Nephron (organoid): Measurements from ENCODE around the gene NID2.

Experiments used
- H3K27ac Mint-ChIP-seq, 3 experiments: 2 replicates each; pipeline ENCODE4 v1.8.0; 2020; ENCODE audit warnings: mixed read lengths in 3 of 3, mild to moderate bottlenecking in 2 of 3, moderate library complexity in 1 of 3
- H3K27me3 Mint-ChIP-seq: 2 replicates; pipeline ENCODE4 v1.8.0; 2021; ENCODE audit warnings: low read depth, mild to moderate bottlenecking, moderate library complexity, mixed read lengths
- H3K36me3 Mint-ChIP-seq: 2 replicates; pipeline ENCODE4 v1.8.0; 2020; ENCODE audit warnings: low read depth, mixed read lengths
- H3K4me1 Mint-ChIP-seq: 2 replicates; pipeline ENCODE4 v1.8.0; 2020; ENCODE audit warnings: mixed read lengths
- H3K4me3 Mint-ChIP-seq, 3 experiments: 2 replicates each; pipeline ENCODE4 v1.8.0; 2020; ENCODE audit warnings: mild to moderate bottlenecking in 3 of 3, mixed read lengths in 3 of 3, moderate library complexity in 2 of 3
- H3K9me3 Mint-ChIP-seq: 2 replicates; pipeline ENCODE4 v1.8.0; 2020; ENCODE audit warnings: mixed read lengths
- TF ChIP-seq, protein P1 (sequence below), 3 experiments: fragments of 200-600 bp; sonication (generic); IDR thresholded peaks; one replicate each; pipeline ENCODE4 v1.5.0; 2021; ENCODE audit warnings: antibody characterized with exemption in 3 of 3; ENCODE audit not compliant: unreplicated experiment in 3 of 3

Gene NID2

DNA sequence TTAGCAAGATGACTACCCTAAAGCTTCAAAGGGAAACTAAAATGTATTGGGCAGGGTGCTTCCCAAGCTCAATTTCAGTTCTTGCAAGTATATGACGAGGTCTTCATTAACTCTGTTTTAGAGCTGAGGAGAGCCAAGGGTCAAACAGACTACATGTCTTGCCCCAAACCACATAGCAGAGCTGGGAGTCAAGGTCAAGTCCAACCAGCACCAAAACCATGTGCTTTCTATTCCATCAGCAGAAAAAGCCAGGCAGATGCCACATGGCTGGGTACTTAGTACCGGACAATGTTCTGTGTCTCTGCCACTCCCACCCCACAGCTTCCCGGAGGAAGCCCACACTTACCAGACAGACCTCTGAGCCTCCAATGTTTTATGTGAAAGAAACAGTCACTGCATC, 17.6 kb downstream of the NID2 start:
- Mint-ChIP-seq H3K27ac (peak overlapping the region; percentile 91 to 97 (median 93)), H3K36me3 (peaks cover 33% of the 10 kb centered on the region), H3K9me3 (no peaks in the 10 kb centered on the region), H3K27me3 (no peaks in the 10 kb centered on the region), H3K4me3 (peak overlapping the region in 2 of 3 experiments; percentile 35 to 38), H3K4me1 (peaks cover 81% of the 10 kb centered on the region)
- TF ChIP-seq, protein P1, sequence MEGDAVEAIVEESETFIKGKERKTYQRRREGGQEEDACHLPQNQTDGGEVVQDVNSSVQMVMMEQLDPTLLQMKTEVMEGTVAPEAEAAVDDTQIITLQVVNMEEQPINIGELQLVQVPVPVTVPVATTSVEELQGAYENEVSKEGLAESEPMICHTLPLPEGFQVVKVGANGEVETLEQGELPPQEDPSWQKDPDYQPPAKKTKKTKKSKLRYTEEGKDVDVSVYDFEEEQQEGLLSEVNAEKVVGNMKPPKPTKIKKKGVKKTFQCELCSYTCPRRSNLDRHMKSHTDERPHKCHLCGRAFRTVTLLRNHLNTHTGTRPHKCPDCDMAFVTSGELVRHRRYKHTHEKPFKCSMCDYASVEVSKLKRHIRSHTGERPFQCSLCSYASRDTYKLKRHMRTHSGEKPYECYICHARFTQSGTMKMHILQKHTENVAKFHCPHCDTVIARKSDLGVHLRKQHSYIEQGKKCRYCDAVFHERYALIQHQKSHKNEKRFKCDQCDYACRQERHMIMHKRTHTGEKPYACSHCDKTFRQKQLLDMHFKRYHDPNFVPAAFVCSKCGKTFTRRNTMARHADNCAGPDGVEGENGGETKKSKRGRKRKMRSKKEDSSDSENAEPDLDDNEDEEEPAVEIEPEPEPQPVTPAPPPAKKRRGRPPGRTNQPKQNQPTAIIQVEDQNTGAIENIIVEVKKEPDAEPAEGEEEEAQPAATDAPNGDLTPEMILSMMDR (IDR thresholded peaks at IDR 0.05; ENCODE audit: unreplicated experiment in 3 of 3) = no peak

DNA sequence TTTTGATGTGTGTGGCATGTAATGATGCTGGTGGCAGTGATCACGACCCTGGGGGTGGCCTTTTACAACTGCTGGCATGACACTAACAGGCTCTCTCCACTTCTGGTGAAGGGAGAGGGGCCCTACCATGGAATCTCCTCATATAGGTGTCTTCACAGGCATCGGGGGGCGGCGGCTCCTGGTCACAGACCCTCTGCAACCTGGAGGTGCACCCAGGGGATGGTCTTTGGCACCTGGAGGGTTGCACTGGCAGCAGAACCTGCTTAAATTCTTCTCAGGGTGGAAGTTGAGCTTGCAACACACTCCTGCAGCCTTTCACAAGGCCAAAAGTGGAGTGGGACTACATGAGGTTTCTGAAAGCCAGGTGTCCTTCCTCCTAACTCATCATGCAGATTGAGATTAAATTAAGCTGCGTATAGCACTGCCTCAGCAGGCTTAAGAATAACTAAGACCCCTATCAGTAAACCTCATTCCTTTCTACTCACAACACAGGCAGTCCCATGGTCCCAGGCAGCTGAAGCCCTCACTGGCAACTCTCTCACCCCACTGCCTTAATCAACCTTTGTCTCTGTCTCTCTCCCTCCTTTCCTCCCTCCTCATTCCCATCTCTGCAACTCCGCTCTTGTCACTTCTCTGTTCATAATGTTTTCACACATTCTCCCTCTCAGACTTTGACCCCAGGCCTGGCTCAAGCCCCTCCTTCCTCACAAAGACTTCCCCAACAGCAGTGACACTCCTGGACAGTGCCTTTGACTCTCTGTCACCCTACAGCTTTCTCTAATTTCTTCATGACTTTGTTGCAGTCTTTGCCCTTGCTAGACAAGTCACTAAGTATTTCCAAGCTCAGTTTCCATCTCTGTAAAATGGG, 18.9 kb downstream of the NID2 start:
- Mint-ChIP-seq H3K27ac (peak overlapping the region; percentile 51 to 97 (median 91)), H3K27me3 (no peaks in the 10 kb centered on the region), H3K9me3 (no peaks in the 10 kb centered on the region), H3K4me3 (peak overlapping the region in 1 of 3 experiments; percentile 6), H3K36me3 (peaks cover 27% of the 10 kb centered on the region), H3K4me1 (peaks cover 88% of the 10 kb centered on the region)
- TF ChIP-seq, protein P1 (IDR thresholded peaks at IDR 0.05; ENCODE audit: unreplicated experiment in 3 of 3) = no peak

DNA sequence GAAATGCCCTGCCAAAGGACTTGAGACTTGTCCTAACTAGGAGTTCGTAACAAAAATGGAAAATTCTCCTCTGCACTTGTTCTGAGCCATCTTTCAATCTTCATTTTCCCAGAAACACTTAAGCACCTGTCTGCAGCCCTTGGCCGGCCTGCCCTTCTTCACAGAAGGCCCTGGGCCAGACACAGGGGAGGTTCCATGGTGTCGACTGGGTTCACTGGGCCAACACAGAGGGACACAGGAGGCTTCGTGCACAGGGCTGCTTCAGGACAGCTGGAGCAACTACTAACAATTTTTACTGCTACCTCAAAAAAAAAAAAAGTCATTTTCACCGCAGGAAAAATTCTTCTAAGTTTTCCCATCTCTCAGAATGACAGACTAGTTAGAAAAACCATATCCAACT, 19.6 kb downstream of the NID2 start:
- peaks cover 24% of the 10 kb centered on the region for H3K36me3 Mint-ChIP-seq
- peaks cover 86% of the 10 kb centered on the region for H3K4me1 Mint-ChIP-seq
- H3K4me3 Mint-ChIP-seq = no peak overlapping the region
- H3K27ac Mint-ChIP-seq = peak overlapping the region; percentile 51 to 97 (median 91)
- TF ChIP-seq, protein P1 (IDR thresholded peaks at IDR 0.05; ENCODE audit: unreplicated experiment in 3 of 3) = no peak
- H3K27me3 Mint-ChIP-seq = no peaks in the 10 kb centered on the region
- no peaks in the 10 kb centered on the region for H3K9me3 Mint-ChIP-seq

DNA sequence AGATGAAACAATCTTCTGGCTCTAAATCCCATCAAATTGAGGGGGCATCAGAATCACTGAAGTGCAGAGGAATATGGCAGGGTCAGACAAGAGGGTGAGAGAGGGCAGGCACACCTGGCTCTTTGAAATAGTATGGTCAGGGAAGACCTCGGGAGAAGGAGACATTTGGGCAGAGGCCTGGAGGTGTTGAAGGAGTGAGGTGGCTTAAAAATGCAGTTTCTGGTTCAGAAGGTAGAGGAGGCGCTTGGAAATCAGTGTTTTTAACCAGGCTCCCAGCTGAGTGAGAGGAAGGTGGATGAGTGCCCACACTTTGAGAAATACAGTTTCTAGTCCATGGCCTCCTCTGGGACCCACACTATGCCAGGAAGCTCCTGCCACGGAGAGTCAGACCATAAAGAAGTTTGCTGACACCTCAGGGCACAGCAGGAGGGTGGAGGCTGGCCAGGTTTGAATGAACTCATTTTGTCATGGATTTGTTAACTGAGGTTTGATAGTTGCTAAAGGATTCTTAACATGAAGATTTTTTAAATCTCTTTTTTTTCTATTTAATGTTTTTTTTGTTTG, 20.1 kb downstream of the NID2 start:
- Mint-ChIP-seq H3K36me3 (peaks cover 22% of the 10 kb centered on the region), H3K4me3 (peak overlapping the region in 2 of 3 experiments; percentile 8 to 9), H3K27ac (peak overlapping the region in 2 of 3 experiments; percentile 91 to 97), H3K27me3 (peaks cover 3% of the 10 kb centered on the region), H3K4me1 (peaks cover 83% of the 10 kb centered on the region), H3K9me3 (no peaks in the 10 kb centered on the region)
- TF ChIP-seq, protein P1 (IDR thresholded peaks at IDR 0.05; ENCODE audit: unreplicated experiment in 3 of 3) = no peak

DNA sequence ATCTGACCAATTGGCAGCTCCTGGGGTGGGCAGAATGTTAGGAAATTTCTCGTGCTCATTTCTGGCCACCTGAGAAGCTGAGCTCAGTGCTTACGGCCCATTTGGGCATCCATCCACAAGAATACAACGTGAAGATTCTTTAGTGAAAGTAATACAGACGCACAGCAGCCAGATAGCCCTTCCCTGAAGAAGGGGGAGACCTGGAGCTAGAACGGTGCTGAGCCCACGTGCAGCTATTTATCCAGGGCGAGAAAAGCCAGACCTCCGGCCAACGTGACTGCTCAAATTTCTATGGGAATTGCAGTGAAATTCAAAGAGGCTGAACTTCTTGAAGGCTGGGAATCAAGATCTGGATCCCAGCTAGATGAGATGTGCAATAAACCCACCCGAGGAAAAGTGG, 20.7 kb downstream of the NID2 start:
- Mint-ChIP-seq H3K27me3 (peaks cover 4% of the 10 kb centered on the region), H3K36me3 (peaks cover 20% of the 10 kb centered on the region), H3K4me3 (no peak overlapping the region), H3K27ac (peak overlapping the region in 2 of 3 experiments; percentile 69 to 91), H3K9me3 (no peaks in the 10 kb centered on the region), H3K4me1 (peaks cover 82% of the 10 kb centered on the region)
- TF ChIP-seq, protein P1 (IDR thresholded peaks at IDR 0.05; ENCODE audit: unreplicated experiment in 3 of 3) = no peak
